ENCODE results near the gene TFPI.
"Not testable (repeated sequence)": the region's sequence is repeated elsewhere in the genome, so short reads cannot be mapped to it uniquely, and the experiment has no call there.

The TFPI gene

DNA sequence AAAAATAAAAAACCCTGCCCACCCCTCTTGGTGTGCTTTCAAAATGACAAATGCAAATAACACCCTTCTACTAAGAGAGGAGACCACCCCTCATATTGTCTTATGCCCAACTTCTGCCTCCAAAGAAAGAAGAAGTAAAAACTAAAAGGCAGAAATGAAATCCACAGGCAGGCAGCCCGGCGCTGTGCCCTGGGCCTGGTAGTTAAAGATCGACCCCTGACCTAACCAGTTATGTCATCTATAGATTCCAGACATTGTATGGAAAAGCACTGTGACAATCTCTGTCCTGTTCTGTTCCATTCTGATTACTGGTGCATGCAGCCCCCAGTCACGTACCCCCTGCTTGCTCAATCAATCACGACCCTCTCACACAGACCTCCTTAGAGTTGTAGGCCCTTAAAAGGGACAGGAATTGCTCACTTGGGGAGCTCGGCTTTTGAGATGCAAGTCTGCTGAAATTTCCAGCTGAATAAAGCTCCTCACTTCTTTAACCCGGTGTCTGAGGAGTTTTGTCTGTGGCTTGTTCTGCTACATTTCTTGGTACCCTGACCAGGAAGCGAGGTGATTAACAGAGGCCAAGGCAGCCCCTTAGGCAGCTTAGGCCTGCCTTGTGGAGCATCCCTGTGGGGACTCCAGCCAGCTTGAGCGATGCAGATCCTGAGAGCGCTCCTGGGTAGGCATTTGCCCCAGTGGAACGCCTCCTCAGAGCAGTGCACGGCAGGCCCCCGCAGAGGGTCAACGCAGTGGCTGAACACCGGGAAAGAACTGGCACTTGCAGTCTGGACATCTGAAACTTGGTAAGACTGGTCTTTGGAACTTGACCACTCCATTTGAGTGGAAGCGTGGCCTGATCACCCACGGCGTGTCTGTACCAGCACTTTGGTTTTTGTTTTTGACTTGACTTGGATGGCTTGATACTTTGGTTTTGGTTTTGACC lies 43.5 kb downstream of the TFPI start:
- not testable (repeated sequence) for DNase-seq (ENCODE audit: low read depth, low spot score); H3K27ac ChIP-seq

GRCh38 chr2:187509667-187510417 lies 44.4 kb downstream of the TFPI start:
- no peak for DNase-seq (ENCODE audit: low read depth, low spot score)
- no peak overlapping the region for H3K27ac ChIP-seq

- no peak overlapping the region for H3K27ac ChIP-seq
- no peak for DNase-seq (ENCODE audit: low read depth, low spot score)
Observed at GRCh38 chr2:187506416-187506815, 47.8 kb downstream of the TFPI start.

DNA sequence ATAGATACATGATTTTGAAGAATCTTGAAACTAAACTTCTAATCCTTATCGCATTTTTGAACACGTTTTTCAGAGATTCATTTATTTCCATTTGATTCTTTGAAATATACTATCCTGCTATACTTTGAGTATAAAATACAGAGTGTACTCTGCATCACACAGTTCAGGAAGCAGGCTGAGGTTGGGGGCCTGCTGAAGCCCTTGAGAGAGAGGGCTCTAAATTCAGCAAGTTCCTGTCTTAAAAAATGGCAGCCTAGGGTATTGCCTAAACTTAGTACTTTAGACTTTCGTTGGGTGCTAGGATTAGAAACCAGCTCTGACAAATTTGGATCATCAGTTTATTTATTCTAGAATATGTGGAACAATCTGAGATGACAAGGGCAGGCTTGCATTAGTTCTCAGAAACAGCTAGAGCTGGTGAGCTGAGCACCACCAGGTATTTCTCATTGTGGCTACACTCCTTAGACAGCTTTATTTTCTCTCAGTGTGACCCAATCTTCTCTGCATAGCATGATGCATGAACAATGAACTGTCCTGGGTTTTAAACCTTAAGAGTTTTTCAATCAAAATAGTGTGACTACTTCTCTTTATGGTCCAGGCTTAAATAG lies 49.1 kb downstream of the TFPI start:
- no peak for DNase-seq (ENCODE audit: low read depth, low spot score)
- H3K27ac ChIP-seq, result no peak overlapping the region

- H3K27ac ChIP-seq, result no peak overlapping the region
- no peak for DNase-seq (ENCODE audit: low read depth, low spot score)
Observed at GRCh38 chr2:187504312-187504921, 49.8 kb downstream of the TFPI start.

- no peak overlapping the region for H3K27ac ChIP-seq
- no peak for DNase-seq (ENCODE audit: low read depth, low spot score)
Observed at GRCh38 chr2:187503700-187504099, 50.5 kb downstream of the TFPI start.

DNA sequence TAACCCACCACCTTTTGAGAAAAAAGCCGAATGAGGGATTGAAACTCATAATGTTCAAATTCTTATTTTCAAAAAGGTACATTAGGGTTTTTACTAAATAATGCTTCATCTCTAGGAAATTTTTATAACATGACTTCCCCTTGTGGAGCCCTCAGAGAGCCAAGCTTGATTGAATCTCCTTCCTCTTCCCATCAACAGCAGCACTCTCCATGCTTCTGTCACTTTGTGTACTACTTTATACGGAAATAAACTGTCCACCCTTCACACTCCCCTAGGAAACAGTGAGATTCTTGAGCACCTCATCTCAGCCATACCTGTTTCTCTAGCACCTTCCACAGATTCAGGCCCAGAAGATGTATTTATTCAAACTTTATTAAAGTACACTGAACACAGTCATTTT lies 51.8 kb downstream of the TFPI start:
- DNase-seq (ENCODE audit: low read depth, low spot score), result no peak
- H3K27ac ChIP-seq, result no peak overlapping the region

DNA sequence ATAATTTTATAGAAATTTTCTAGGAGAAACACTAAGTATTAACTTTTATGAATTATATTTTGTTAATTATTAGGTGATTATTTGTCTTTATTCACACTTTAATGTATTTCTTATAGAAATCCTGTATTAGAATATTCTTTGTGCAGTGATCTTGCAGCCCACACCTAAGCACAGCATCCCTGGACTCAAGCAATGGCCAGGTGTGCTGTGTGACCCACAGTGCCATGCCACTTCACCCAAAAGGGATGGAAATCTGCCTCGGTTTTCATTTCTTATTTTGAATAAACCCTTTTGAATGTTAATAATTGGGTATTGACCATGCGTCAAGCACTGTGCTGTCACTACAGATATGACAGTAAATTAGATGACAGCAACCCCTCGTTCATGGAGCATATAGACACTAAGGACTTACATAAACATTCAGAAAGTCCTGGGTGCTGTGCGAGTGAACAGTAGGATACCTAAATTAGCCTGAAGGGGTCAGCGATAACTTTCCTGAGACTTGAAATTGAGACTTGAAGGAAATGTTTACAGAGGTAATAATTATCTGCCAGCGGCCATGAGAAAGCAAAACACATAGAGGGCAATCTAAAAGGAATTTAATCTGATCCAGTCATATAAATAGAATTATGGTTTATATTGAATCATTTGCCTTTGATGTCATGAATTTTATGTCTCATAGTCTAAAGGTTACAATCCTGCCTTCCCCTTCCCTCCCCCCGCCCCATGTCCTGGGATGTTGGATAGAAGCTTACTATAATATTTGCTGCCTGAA lies 53.5 kb downstream of the TFPI start:
- H3K27ac ChIP-seq, result no peak overlapping the region

GRCh38 chr2:187499941-187500532 lies 54.2 kb downstream of the TFPI start:
- no peak for DNase-seq (ENCODE audit: low read depth, low spot score)
- H3K27ac ChIP-seq, result no peak overlapping the region

More for the DNA sequence above, 53.5 kb downstream of the TFPI start:
- DNase-seq (ENCODE audit: low read depth, low spot score), result no peak

- no peak for DNase-seq (ENCODE audit: low read depth, low spot score)
- no peak overlapping the region for H3K27ac ChIP-seq
Observed at GRCh38 chr2:187497858-187498463, 56.3 kb downstream of the TFPI start.

DNA sequence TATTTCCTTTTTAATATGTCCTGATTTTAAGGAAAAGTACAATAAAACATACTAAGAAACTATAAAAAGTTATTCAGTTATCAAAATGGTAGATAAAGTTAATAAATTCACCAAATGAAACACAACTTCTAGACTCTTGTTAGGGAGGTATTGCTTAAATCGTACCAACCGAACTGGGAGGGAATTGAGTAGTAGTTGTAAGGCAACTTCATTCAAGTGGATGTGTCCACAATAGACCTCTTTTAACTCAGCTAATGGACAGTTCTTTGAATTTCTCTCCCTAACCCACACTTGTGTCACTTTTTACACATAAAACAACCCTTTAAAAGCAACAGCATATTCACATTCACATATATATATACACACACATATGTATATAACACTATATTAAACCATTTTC lies 57.1 kb downstream of the TFPI start:
- DNase-seq (ENCODE audit: low read depth, low spot score), result no peak
- no peak overlapping the region for H3K27ac ChIP-seq

GRCh38 chr2:187495324-187495723 lies 58.9 kb downstream of the TFPI start:
- DNase-seq (ENCODE audit: low read depth, low spot score), result no peak
- H3K27ac ChIP-seq, result no peak overlapping the region

- no peak overlapping the region for H3K27ac ChIP-seq
- no peak for DNase-seq (ENCODE audit: low read depth, low spot score)
Observed at GRCh38 chr2:187493877-187494568, 60.2 kb downstream of the TFPI start.

DNA sequence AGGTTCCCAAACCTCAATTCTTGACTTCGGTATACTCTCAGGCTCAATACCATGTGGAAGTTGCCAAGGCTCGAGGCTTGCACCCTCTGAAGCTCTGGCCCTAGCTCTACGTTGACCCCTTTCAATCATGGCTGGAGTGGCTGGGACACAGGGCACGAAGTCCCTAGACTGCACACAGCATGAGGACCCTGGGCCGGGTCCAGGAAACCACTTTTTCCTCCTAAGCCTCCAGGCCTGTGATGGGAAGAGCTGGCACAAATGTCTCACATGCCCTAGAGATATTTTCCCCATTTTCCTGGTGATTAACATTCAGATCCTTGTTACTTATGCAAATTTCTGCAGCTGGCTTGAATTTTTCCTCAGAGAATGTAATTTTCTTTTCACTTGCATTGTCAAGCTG lies 61.1 kb downstream of the TFPI start:
- DNase-seq (ENCODE audit: low read depth, low spot score), result no peak

DNA sequence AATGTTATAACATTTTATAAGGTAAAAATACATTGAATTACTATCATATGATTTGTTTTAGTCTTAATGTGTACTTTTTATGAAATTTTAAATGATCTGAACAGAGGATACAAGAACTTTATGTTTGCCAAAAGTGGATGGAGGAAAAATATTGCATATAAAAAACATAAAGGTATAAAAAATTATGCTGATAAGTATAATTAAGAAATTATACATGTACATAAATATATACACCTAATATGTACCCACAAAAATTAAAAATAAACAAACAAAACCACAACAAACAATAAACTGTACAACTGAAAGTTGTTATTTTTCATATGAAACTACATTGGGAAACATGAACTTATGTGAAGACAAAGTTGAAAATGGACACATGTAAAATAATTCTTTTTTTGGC lies 68.0 kb downstream of the TFPI start:
- H3K27ac ChIP-seq, result no peak overlapping the region
- DNase-seq (ENCODE audit: low read depth, low spot score), result no peak

More for the DNA sequence above, 61.1 kb downstream of the TFPI start:
- H3K27ac ChIP-seq, result no peak overlapping the region

DNA sequence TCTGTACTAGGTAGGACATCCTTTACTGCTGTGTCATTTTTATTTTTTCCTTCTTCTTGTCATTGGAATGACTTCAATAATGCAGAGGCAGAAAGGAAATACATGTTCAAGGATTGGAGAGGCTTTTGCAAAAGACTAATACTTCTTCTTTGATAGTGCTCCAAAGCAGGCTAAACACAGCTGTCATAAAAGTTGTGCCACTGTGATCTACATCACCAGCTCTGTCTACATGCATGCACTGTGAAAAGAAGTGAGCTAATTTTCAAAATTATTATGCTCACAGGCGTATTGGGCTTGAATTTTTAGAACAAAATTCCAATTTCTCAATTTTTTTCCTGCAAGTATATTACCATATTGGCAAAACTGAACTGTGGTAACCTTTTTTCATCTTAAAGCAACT lies 68.7 kb downstream of the TFPI start:
- H3K27ac ChIP-seq, result no peak overlapping the region
- DNase-seq (ENCODE audit: low read depth, low spot score), result no peak

GRCh38 chr2:187483537-187483936 lies 70.7 kb downstream of the TFPI start:
- no peak overlapping the region for H3K27ac ChIP-seq
- DNase-seq (ENCODE audit: low read depth, low spot score), result no peak

DNA sequence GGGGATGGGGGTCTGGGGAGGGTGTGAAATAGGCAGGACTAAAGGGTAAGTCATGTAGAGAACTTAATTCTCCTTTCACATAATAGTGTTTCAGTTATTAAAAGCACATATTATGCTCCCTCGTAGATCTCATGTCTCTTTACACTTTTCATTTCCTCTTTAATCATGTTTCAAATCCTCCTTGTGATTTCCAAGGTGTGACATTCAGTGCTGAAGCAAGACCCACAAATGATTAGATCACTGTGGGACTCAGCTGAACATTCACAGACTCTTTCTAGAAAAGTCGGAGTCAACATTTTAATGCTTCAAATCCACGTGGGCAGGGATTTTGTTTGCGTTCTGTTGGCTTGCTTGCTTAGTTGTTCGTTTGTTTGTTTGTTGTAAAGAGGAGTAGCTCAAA lies 71.4 kb downstream of the TFPI start:
- no peak for DNase-seq (ENCODE audit: low read depth, low spot score)
- no peak overlapping the region for H3K27ac ChIP-seq

Data from epithelial cell of prostate (primary cell).